HL-60 (cell line): ENCODE results near the gene PITPNC1.

Experiments used
- POLR2AphosphoS5 ChIP-seq: IDR thresholded peaks from 2 replicates; pipeline ENCODE4 v1.6.1; 2012; ENCODE audit warnings: low read depth
- TF ChIP-seq, protein P1 (sequence below): IDR thresholded peaks from one replicate; pipeline ENCODE4 v1.5.1; 2011; ENCODE audit warnings: low read length, control low read depth, inconsistent platforms; ENCODE audit not compliant: insufficient read depth

DNA sequence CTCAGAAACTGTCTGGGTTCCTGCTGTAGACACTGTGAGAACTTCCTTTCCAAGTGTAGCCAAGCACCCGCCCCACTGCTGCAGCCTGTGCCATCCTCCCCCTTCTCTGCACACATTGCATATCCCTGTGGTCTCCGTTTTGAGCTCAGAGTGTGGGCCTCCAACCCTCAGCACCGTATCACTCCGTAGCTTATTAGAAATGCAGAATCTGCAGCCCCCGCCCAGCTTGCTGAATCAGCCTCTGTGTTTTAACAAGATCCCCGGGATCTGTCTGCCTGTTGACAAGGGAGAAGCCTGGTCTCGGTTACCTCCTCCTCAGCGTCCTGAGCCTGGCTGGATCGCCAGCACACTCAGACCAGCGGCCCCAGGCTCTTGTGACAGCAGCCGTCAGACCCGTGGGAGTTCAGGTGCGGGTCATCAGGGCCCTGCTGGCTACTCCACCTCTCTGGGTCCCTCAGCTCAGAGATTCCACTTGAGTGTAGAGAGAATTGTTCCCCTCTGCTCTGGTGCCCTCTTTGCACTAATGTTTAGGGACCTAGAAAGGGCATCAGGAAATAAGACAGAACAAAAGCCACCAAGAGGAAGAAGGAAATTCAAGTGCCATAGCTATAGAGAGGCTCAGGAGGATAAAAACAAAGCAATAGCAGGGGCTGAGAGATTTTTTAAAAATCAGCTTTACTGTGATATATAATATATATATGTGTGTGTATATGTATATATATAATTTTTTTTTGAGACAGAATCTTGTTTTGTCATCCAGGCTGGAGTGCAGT, 92.3 kb downstream of the PITPNC1 start:
- no peak for TF ChIP-seq POLR2AphosphoS5
- TF ChIP-seq, protein P1, sequence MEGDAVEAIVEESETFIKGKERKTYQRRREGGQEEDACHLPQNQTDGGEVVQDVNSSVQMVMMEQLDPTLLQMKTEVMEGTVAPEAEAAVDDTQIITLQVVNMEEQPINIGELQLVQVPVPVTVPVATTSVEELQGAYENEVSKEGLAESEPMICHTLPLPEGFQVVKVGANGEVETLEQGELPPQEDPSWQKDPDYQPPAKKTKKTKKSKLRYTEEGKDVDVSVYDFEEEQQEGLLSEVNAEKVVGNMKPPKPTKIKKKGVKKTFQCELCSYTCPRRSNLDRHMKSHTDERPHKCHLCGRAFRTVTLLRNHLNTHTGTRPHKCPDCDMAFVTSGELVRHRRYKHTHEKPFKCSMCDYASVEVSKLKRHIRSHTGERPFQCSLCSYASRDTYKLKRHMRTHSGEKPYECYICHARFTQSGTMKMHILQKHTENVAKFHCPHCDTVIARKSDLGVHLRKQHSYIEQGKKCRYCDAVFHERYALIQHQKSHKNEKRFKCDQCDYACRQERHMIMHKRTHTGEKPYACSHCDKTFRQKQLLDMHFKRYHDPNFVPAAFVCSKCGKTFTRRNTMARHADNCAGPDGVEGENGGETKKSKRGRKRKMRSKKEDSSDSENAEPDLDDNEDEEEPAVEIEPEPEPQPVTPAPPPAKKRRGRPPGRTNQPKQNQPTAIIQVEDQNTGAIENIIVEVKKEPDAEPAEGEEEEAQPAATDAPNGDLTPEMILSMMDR, result no peak
